Sciatic nerve (tissue), 2 donors: ENCODE data around the gene MYRFL. TPM values are rescaled to one million over a fixed set of nuclear protein-coding genes. Genes with fewer than 3 reads are reported as not detected.
"Not testable (repeated sequence)": the region's sequence is repeated elsewhere in the genome, so short reads cannot be mapped to it uniquely, and the experiment has no call there.

Source experiments
- ATAC-seq: fragments of 200-7000 bp; cut with Tn5 transposase; one replicate; pipeline ENCODE4 v1.9.1; 2020; ENCODE audit warnings: mild to moderate bottlenecking, moderate library complexity
- DNase-seq: peaks from one replicate; pipeline ENCODE4 v3.0.0-alpha.2; 2020; ENCODE audit warnings: low spot score
- intact Hi-C: fragments of 100-400 bp; cut with DNase I; formaldehyde crosslinking; loops from one replicate; pipeline ENCODE4 v1.14.2; 2022
- total RNA-seq: library from RNA; stranded (reverse); fragmentation: NEBNext Ultra II Directional; extraction: Animal tissue kit (Norgen Biotek cat#: 25700); gene quantifications from one replicate; pipeline ENCODE4 v1.2.1, GENCODE V29; 2021
- donor health status: DM: no; HTN: no; CAD: no.
- donor health status: DM: no; HTN: no; CAD: no.

The MYRFL gene
- total RNA-seq, 1 donor from 2014 or later, result not detected

- ATAC-seq (no peak), DNase-seq (no peak)
- intact Hi-C loops, result no loop called here
Measured at GRCh38 chr12:69961246-69961645, 136.2 kb downstream of the MYRFL start.

GRCh38 chr12:69966409-69966808 is 141.4 kb downstream of the MYRFL start:
- ATAC-seq (peak; percentile 92), DNase-seq (peak; percentile 63)
- intact Hi-C loops, result no loop called here

- DNase-seq (no peak), ATAC-seq (peak; percentile 32)
- intact Hi-C loops, result no loop called here
Measured at GRCh38 chr12:69966839-69967238, 141.8 kb downstream of the MYRFL start.

GRCh38 chr12:69969011-69969410 is 144.0 kb downstream of the MYRFL start:
- DNase-seq (no peak), ATAC-seq (no peak)
- intact Hi-C loops, result no loop called here

GRCh38 chr12:69972136-69972535 is 147.1 kb downstream of the MYRFL start:
- no peak for ATAC-seq
- intact Hi-C loops, result no loop called here
- no peak for DNase-seq

GRCh38 chr12:69978020-69978419 is 153.0 kb downstream of the MYRFL start:
- intact Hi-C loops, result no loop called here
- ATAC-seq, result peak; percentile 38
- no peak for DNase-seq

- ATAC-seq (no peak), DNase-seq (no peak)
- intact Hi-C loops, result no loop called here
Measured at GRCh38 chr12:69981881-69982475, 157.0 kb downstream of the MYRFL start.

GRCh38 chr12:69984241-69984640 is 159.2 kb downstream of the MYRFL start:
- intact Hi-C loops, result no loop called here
- ATAC-seq (no peak), DNase-seq (no peak)

- DNase-seq (no peak), ATAC-seq (no peak)
- intact Hi-C loops, result no loop called here
Measured at GRCh38 chr12:69985656-69986055, 160.6 kb downstream of the MYRFL start.

- intact Hi-C loops, result no loop called here
- ATAC-seq, result no peak
- DNase-seq, result no peak
Measured at GRCh38 chr12:69986114-69986513, 161.1 kb downstream of the MYRFL start.

- ATAC-seq (peak; percentile 79), DNase-seq (no peak)
- intact Hi-C loops, result no loop called here
Measured at GRCh38 chr12:69987579-69988091, 162.6 kb downstream of the MYRFL start.

GRCh38 chr12:69988481-69989321 is 163.7 kb downstream of the MYRFL start:
- ATAC-seq (peak; percentile 85), DNase-seq (no peak)
- intact Hi-C loops, result no loop called here

- DNase-seq (no peak), ATAC-seq (no peak)
- intact Hi-C loops, result no loop called here
Measured at GRCh38 chr12:69991690-69992288, 166.8 kb downstream of the MYRFL start.

GRCh38 chr12:69993433-69993832 is 168.4 kb downstream of the MYRFL start:
- DNase-seq, result no peak
- no peak for ATAC-seq
- intact Hi-C loops, result no loop called here

- intact Hi-C loops, DNase-seq, ATAC-seq: not testable (repeated sequence)
Measured at GRCh38 chr12:69994086-69994485, 169.1 kb downstream of the MYRFL start.

- DNase-seq (no peak), ATAC-seq (no peak)
- intact Hi-C loops, result no loop called here
Measured at GRCh38 chr12:69994724-69995173, 169.7 kb downstream of the MYRFL start.

- intact Hi-C loops, result no loop called here
- no peak for DNase-seq
- ATAC-seq, result no peak
Measured at GRCh38 chr12:69996241-69996640, 171.2 kb downstream of the MYRFL start.

- intact Hi-C loops, result no loop called here
- ATAC-seq (no peak), DNase-seq (no peak)
Measured at GRCh38 chr12:69996722-69997121, 171.7 kb downstream of the MYRFL start.

GRCh38 chr12:69998011-69998410 is 173.0 kb downstream of the MYRFL start:
- no peak for ATAC-seq

GRCh38 chr12:69998922-69999321 is 173.9 kb downstream of the MYRFL start:
- ATAC-seq, result no peak
- intact Hi-C loops, result no loop called here
- DNase-seq, result no peak

More at GRCh38 chr12:69998011-69998410, 173.0 kb downstream of the MYRFL start:
- no peak for DNase-seq
- intact Hi-C loops, result no loop called here
